HepG2 (cell line): ENCODE measurements around the gene ZNRF3. TPM values are rescaled to one million over a fixed set of nuclear protein-coding genes. Genes with fewer than 3 reads are reported as not detected.

Experiments used
- ATF2 ChIP-seq: sonication (generic); formaldehyde crosslinking; IDR thresholded peaks from 2 replicates; pipeline ENCODE4 v1.4.0; 2020; ENCODE audit warnings: missing genetic modification reagents
- ATF7-NPFF ChIP-seq: sonication (generic); formaldehyde crosslinking; IDR thresholded peaks from 2 replicates; pipeline ENCODE4 v1.8.1; 2023; ENCODE audit warnings: mild to moderate bottlenecking, low read depth, missing genetic modification reagents, moderate library complexity
- DMTF1 ChIP-seq: sonication (generic); formaldehyde crosslinking; IDR thresholded peaks from 2 replicates; pipeline ENCODE4 v1.4.0; 2020; ENCODE audit warnings: mild to moderate bottlenecking, missing genetic modification reagents
- DNMT3B ChIP-seq: conservative IDR thresholded peaks from 2 replicates; pipeline ENCODE4 v1.6.1; 2016; ENCODE audit warnings: missing biosample characterization, control low read depth
- ELF3 ChIP-seq: IDR thresholded peaks from 2 replicates; pipeline ENCODE4 v1.6.1; 2016; ENCODE audit warnings: missing genetic modification reagents, missing compliant biosample characterization
- FOXO4 ChIP-seq: sonication (generic); formaldehyde crosslinking; conservative IDR thresholded peaks from 2 replicates; pipeline ENCODE4 v1.8.1; 2023; ENCODE audit warnings: missing genetic modification reagents
- HDAC2 ChIP-seq: sonication (generic); formaldehyde crosslinking; IDR thresholded peaks from 2 replicates; pipeline ENCODE4 v1.4.0; 2020; ENCODE audit warnings: missing genetic modification reagents
- KLF6 ChIP-seq: IDR thresholded peaks from 2 replicates; pipeline ENCODE4 v1.8.0; 2016; ENCODE audit warnings: missing biosample characterization, missing genetic modification reagents
- MXI1 ChIP-seq: IDR thresholded peaks from 3 replicates; pipeline ENCODE4 v1.6.1; 2012; ENCODE audit warnings: low read depth, low read length, inconsistent platforms, borderline replicate concordance
- MYNN ChIP-seq: sonication (generic); formaldehyde crosslinking; IDR thresholded peaks from 2 replicates; pipeline ENCODE4 v1.4.0; 2020; ENCODE audit warnings: mild to moderate bottlenecking, low read depth, missing genetic modification reagents
- REPIN1 ChIP-seq: sonication (generic); formaldehyde crosslinking; IDR thresholded peaks from 2 replicates; pipeline ENCODE4 v1.8.0; 2022; ENCODE audit warnings: missing genetic modification reagents, low read depth, mild to moderate bottlenecking, borderline replicate concordance
- SRSF9 ChIP-seq: fragments of 200-400 bp; formaldehyde crosslinking; IDR thresholded peaks from 2 replicates; pipeline ENCODE4 v1.6.1; 2018; ENCODE audit warnings: borderline replicate concordance, mild to moderate bottlenecking, low read depth, low read length; ENCODE audit not compliant: insufficient read depth, poor library complexity, severe bottlenecking
- TRIM24 ChIP-seq: sonication (generic); formaldehyde crosslinking; IDR thresholded peaks from 2 replicates; pipeline ENCODE4 v1.8.0; 2022; ENCODE audit warnings: mild to moderate bottlenecking, missing genetic modification reagents
- USF2 ChIP-seq, 2 experiments: sonication (generic) in 1 of 2; formaldehyde crosslinking in 1 of 2; IDR thresholded peaks; 2 replicates each; pipeline versions ENCODE4 v1.5.1 to v1.6.1; 2011 to 2020; ENCODE audit warnings: borderline replicate concordance in 1 of 2, low read depth in 1 of 2, low read length in 1 of 2, mild to moderate bottlenecking in 1 of 2, missing genetic modification reagents in 1 of 2, moderate library complexity in 1 of 2
- ZBTB3 ChIP-seq: sonication (generic); formaldehyde crosslinking; IDR thresholded peaks from 2 replicates; pipeline ENCODE4 v1.4.0; 2020; ENCODE audit warnings: low read depth, mild to moderate bottlenecking, moderate library complexity, missing genetic modification reagents, borderline replicate concordance
- ZC3H13 ChIP-seq: sonication (generic); formaldehyde crosslinking; IDR thresholded peaks from 2 replicates; pipeline ENCODE4 v1.8.1; 2023; ENCODE audit warnings: mild to moderate bottlenecking, missing genetic modification reagents, moderate library complexity
- ZNF180 ChIP-seq: sonication (generic); formaldehyde crosslinking; IDR thresholded peaks from 2 replicates; pipeline ENCODE4 v1.4.0; 2020; ENCODE audit warnings: low read depth, missing genetic modification reagents, borderline replicate concordance
- ZNF503 ChIP-seq: sonication (generic); formaldehyde crosslinking; IDR thresholded peaks from 2 replicates; pipeline ENCODE4 v1.4.0; 2020; ENCODE audit warnings: missing genetic modification reagents
- ZNF550 ChIP-seq: sonication (generic); formaldehyde crosslinking; IDR thresholded peaks from 2 replicates; pipeline ENCODE4 v1.4.0; 2020; ENCODE audit warnings: mild to moderate bottlenecking, missing genetic modification reagents, borderline replicate concordance
- ZNF724P ChIP-seq: sonication (generic); formaldehyde crosslinking; IDR thresholded peaks from 2 replicates; pipeline ENCODE4 v1.8.0; 2022; ENCODE audit warnings: missing genetic modification reagents, borderline replicate concordance
- polyA plus RNA-seq, 8 experiments: library from polyadenylated mRNA; depleted of rRNA in 3 of 8; stranded (reverse) in 7 of 8; unstranded in 1 of 8; fragments of >200 nt; fragmentation: Illumina TruSeq in 4 of 8; extraction: Trizol in 4 of 8; gene quantifications; 2 replicates each; pipeline versions ENCODE4 v1.2.1 to v1.2.3, GENCODE V29; 2011 to 2016; ENCODE audit warnings: low read depth in 4 of 8, missing spikeins in 1 of 8, mixed read lengths in 1 of 8; ENCODE audit not compliant: insufficient read depth in 1 of 8
- total RNA-seq, 5 experiments: library from RNA; depleted of rRNA; stranded (reverse); fragments of >200 nt; fragmentation: Illumina TruSeq; extraction: Trizol; gene quantifications; 2 replicates each; pipeline ENCODE4 v1.2.3, GENCODE V29; 2016; ENCODE audit warnings: low read depth in 1 of 5

ZNRF3 gene
- total and polyA plus RNA-seq, 2 of the 13 experiments (the other 11 are each of a cell fraction or from before 2014, with no cell fraction given): 20.3 to 36.7 TPM

GRCh38 chr22:29030016-29030617 is 146.7 kb downstream of the ZNRF3 start (continued):
- no peak for TF ChIP-seq DMTF1
- peak; percentile 33; the same call in 1 of the 2 replicates for TF ChIP-seq ZNF503
- TF ChIP-seq ZNF724P (CRISPR knock-in tag): no peak
- TF ChIP-seq REPIN1 (CRISPR knock-in tag): no peak
- TF ChIP-seq TRIM24 (CRISPR knock-in tag): no peak
- no peak for TF ChIP-seq SRSF9
- no peak for TF ChIP-seq ZBTB3 (CRISPR knock-in tag)
- no peak for TF ChIP-seq USF2 (IDR thresholded peaks at IDR 0.05; ENCODE audit: low read depth, low read length)
- no peak for TF ChIP-seq USF2 (CRISPR knock-in tag; IDR thresholded peaks at IDR 0.05; ENCODE audit: borderline replicate concordance)
- no peak for TF ChIP-seq MXI1
- no peak for TF ChIP-seq ZNF180
- TF ChIP-seq ELF3 (CRISPR knock-in tag): no peak
- TF ChIP-seq MYNN: no peak
- no peak for TF ChIP-seq ZC3H13 (CRISPR knock-in tag)
- no peak for TF ChIP-seq HDAC2
- TF ChIP-seq FOXO4 (CRISPR knock-in tag): no peak
- no peak for TF ChIP-seq ATF2 (CRISPR knock-in tag)
- TF ChIP-seq KLF6 (CRISPR knock-in tag): no peak
- peak; percentile 0; the same call in 1 of the 2 replicates for TF ChIP-seq ATF7-NPFF (CRISPR knock-in tag)
- no peak for TF ChIP-seq ZNF550 (CRISPR knock-in tag)
- 0 out of 2 replicates have a peak, but pooled peaks have one; percentile 45 for TF ChIP-seq DNMT3B (CRISPR knock-in tag)
